CD4-positive, alpha-beta T cell treated with Interleukin-21 for 1 hour (primary cell): Measurements from ENCODE around the gene TSEN54.
A peak's percentile ranks its signal among the peaks of the same experiment; 100 is the strongest.

Source experiments
- DNase-seq: peaks from one replicate; pipeline ENCODE4 v3.0.0-alpha.2; 2020

TSEN54 gene

GRCh38 chr17:75489511-75489955 is 26.8 kb upstream of the TSEN54 start:
- DNase-seq = no peak

DNA sequence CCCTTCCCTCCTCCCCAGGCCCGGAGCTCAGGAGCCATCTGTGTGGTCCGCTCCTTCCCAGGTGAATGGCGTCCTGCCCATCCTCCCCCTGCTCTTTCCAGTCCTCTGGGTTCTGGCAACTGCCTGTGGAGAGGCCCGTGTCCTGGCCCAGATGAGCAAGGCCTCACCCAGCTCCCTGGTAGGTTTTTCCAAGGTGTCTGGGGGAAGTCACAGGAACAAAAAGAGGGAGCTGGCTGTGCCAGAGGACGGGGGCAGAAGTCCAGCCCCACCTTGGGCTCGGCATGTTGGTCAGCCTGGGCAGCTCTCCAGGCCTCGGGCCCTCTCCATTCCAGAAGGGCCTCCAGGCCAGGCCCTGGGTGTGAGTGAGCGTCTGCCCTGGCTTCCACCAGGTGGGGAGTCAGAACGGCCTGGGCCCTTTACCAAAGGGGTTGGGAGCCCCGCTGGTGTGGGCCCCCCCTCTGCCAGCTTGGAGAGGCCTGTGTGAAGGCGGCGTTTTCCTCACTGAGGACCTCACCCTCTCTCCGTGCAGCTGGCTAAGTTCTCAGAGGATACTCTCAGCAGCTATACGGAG is 26.1 kb upstream of the TSEN54 start:
- DNase-seq = no peak

DNA sequence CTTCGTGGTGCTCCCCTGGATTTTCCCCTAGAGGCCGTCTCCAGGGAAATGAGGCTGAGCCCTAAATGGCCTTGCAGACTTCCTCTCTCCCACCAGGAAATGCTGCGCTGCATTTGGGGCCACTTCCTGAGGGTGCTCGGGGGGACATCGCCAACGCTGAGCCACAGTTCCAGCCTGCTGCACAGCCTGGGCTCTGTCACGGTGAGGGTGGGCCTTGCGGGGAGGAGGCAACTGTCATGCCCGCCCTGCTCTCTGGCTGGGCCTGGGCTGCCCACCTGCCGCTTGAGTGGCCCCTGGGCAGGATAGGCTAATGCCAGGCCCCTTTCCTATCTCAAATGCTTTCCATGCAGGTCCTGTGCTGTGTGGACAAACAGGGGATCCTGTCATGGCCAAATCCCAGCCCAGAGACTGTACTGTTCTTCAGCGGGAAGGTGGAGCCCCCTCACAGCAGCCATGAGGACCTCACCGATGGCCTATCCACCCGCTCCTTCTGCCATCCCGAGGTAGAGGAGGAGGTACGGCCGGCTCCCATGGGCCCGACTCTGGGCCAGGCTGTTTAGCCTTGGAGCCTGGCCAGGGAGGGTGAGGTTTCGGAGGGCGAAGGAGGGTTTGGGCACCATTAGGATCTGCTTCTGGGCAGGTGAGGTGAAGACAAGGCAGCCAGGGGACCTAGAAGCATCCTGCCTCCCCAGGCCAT is 25.2 kb upstream of the TSEN54 start:
- DNase-seq = no peak

- no peak for DNase-seq
Observed at GRCh38 chr17:75491680-75492079, 24.6 kb upstream of the TSEN54 start.

- no peak for DNase-seq
Observed at GRCh38 chr17:75492555-75493168, 23.7 kb upstream of the TSEN54 start.

- no peak for DNase-seq
Observed at GRCh38 chr17:75493476-75494129, 22.7 kb upstream of the TSEN54 start.

DNA sequence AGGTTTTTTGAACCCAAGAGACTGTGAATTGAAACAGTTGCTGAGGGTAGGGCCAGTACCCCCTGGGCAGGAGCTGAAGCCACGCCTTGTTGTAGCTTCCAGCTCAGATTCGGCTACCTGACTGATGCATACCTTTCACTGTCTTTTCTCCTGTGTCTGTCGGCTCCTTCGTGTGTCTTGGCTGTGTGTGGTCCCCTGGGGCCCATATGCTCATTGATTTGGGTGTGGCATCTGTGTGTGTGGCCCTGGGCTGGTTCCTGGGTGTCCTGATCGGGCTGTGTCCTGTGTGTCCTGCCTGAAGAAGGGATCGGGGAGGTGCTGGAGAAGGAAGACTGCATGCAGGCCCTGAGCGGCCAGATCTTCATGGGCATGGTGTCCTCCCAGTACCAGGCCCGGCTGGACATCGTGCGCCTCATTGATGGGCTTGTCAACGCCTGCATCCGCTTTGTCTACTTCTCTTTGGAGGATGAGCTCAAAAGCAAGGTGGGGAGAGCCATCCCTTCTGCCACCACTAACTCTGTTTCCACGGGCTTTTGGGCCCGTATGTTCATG is 21.9 kb upstream of the TSEN54 start:
- DNase-seq = no peak

GRCh38 chr17:75496005-75496404 is 20.3 kb upstream of the TSEN54 start:
- no peak for DNase-seq

- DNase-seq = no peak
Observed at GRCh38 chr17:75498039-75498725, 18.1 kb upstream of the TSEN54 start.

DNA sequence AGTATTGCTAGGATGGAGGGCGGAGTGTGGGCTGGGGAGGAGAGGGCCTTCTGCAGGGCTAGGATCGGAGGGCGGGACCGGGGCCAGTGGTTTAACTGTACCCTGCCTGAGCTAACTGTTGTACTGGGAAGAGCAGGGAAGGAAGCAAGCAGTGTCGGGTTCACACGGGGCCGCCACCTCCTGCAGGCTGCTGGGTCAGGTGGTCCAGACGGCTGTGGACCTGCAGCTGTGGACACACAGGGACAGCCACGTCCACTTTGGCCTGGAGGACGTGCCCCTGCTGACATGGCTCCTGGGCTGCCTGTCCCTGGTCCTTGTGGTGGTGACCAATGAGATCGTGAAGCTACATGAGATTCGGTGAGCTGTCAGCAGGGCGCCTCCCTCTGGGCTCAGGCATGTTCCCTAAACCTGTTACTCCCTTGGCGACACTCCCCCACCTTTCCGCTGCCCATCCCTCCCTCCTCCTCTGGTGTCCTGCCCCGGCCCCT is 17.6 kb upstream of the TSEN54 start:
- no peak for DNase-seq

GRCh38 chr17:75499313-75500022 is 16.9 kb upstream of the TSEN54 start:
- DNase-seq = no peak

DNA sequence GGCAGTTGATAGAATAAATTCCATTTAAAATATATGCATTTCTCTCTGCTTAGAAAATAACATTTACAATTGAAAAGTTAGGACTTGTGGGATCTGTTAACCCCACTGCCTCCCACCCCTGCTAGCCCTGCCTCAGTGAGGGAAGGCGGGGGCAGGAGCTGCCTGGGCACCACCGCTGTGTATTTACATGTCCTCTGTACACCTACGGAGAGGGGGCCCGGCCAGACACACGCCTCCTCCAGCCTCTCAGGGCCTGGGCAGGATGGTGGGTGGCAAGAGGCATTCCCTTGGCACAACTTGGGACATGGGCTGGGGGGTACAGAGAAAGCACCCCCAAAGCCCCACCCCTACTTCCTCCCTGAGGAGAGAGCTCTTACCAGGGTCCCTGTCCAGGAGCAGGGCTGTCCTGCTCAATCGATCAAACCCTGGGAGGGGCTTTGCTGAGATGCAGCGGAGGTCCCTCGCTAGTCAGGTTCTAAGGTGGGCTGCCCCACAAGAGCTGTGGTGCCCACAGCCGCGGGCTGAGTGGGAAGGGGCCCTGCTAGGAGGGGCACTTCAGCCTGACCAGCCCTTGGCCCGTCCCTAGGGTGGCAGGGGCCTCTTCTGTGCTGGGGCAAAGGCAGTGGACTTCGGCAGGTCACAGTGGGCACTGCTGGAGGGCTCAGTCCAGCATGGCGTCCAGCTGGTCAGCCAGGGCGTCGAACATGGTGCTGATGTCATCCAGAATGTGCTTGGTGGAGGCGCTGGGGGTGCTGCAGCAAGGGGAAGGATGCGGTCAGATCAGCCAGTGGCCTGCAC is 15.7 kb upstream of the TSEN54 start:
- DNase-seq = no peak

GRCh38 chr17:75501378-75502071 is 14.8 kb upstream of the TSEN54 start:
- DNase-seq = no peak

DNA sequence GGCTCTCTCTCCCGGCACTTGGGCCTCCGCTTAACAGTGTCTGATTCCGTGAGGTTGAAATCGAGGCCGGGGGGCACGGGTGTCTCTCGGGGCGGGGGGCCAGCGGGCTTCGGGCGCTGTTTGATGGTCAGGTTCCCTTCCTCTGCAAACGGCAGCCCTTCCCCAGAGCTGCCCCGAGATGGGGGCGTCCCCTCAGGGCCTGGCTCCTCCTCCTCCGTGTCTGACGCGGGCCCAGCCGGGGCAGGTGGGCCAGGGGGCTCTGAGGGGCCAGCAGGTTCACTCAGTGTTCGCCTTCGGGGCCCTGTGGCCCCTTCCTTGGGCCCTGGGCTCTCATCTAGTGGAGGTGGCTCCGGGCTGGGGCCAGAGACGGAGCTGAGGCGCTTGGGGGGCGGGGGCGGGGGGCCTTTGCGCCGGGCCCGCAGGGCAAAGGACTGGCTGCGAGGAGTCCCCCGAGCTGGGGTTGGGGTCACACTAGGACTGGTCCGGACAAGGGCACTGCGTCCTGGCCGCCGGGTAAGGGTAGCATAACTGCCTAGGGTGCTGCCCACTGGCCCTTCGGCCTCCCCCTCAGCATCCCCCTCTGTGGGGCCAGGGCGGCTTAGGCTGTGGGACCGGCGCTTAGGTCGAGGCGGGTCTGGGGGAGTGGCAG is 14.1 kb upstream of the TSEN54 start:
- no peak for DNase-seq

- DNase-seq = no peak
Observed at GRCh38 chr17:75502721-75503329, 13.5 kb upstream of the TSEN54 start.

DNA sequence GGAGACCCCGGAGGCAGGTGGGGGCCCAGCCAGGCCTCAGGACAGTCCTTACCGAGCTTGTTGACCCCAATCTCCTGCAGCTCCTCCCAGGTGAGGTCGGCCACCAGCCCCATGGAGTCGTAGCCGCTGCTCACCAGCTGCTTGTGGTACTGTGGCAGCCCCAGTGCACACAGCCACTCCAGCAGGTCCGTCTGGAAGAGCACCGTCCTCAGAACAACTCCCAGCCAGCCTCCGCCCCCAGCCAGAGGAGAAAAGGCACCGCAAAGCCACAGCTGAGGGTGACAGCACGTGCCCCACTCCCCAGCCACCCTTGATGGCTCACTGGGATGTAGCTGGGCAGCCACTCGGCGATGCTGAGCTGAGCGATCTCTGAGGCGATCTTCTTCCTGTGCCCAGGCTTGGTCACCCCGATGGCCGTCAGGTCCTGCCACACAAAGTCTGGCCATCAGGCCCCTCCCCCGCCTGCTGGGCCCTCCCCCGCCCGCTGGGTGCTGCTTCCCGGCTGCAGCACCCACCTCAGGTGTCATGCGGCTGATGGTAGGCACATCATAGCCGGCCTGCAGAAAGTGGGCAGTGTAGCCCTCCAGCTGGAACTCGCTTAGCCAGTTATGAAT is 12.9 kb upstream of the TSEN54 start:
- DNase-seq = no peak

- peak; percentile 21 for DNase-seq
Observed at GRCh38 chr17:75503976-75504346, 12.4 kb upstream of the TSEN54 start.

DNA sequence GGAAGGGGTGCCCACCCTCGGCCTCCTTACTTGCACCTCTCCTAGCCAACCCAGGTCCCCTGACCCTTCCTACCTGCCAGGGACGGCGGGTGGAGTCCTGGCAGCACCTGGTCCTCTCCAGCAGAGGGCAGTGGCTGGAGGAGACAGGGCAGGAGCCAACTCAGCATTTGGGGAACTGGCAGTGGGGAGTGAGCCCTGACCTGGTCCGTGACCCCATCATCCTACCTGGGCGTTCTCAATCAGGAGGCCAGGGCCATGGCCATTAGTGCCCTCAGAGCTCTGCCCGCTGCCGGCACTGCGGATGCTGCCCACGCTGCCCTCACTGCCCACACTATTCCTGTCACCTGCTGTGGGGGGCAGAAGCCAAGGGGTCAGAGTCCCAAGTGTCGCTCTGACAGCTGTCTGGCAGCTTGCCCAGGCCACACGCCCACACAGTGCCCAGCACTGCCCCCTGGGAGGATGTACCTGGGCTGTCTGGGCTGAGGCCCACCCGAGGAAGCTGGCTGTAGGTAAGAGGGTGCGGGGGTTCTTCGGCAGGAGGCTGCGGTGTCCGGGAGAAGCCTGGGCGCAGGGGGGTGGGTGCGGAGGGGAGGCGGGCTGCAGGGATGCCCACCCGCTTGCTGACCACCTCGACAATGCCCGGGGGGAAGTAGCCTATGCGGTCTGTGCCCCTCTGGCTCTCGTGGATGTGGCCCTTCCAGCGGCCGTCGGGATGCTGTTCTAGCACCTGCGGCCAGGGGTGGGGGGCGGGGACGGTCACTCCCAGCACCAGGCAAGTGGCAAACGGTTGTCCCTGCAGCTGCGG is 11.8 kb upstream of the TSEN54 start:
- DNase-seq = peak; percentile 50

GRCh38 chr17:75505152-75505409 is 11.2 kb upstream of the TSEN54 start:
- no peak for DNase-seq
